Thyroid gland (tissue), 4 donors: ENCODE data around the gene THBS3. TPM values are rescaled to one million over a fixed set of nuclear protein-coding genes. Genes with fewer than 3 reads are reported as not detected.
"Not testable (repeated sequence)": the region's sequence is repeated elsewhere in the genome, so short reads cannot be mapped to it uniquely, and the experiment has no call there.

Experiments
- DNase-seq, 2 donors: peaks; one replicate each; pipeline ENCODE4 v3.0.0-alpha.2; 2019
- H3K27ac ChIP-seq, 3 donors: fragments of 200-600 bp; sonication (generic); 1 replicate in 2 of 3; 2 replicates in 1 of 3; pipeline ENCODE4 v1.5.1; 2016 to 2019; ENCODE audit warnings: mild to moderate bottlenecking in 1 of 3, moderate library complexity in 1 of 3
- H3K27me3 ChIP-seq: fragments of 200-600 bp; sonication (generic); one replicate; pipeline ENCODE4 v1.5.1; 2019
- H3K36me3 ChIP-seq, 2 donors: fragments of 200-600 bp; sonication (generic); one replicate each; pipeline ENCODE4 v1.5.1; 2016 to 2019
- H3K4me1 ChIP-seq, 2 donors: fragments of 200-600 bp; sonication (generic); one replicate each; pipeline ENCODE4 v1.5.1; 2017 to 2019
- H3K4me3 ChIP-seq, 3 donors: fragments of 200-600 bp; sonication (generic); replicated peaks in 1 of 3; 1 replicate in 2 of 3; 2 replicates in 1 of 3; pipeline ENCODE4 v1.5.1; 2016; ENCODE audit warnings: mild to moderate bottlenecking in 1 of 3
- H3K9me3 ChIP-seq: fragments of 200-600 bp; sonication (generic); one replicate; pipeline ENCODE4 v1.5.1; 2017
- CTCF ChIP-seq, 6 experiments: fragments of 200-600 bp in 3 of 6; fragments of 450-650 bp in 3 of 6; sonication (generic) in 3 of 6; IDR thresholded peaks; one replicate each; pipeline ENCODE4 v1.5.1; 2016 to 2019; ENCODE audit warnings: antibody characterized with exemption in 6 of 6, mild to moderate bottlenecking in 2 of 6, inconsistent platforms in 1 of 6, moderate library complexity in 1 of 6
- POLR2A ChIP-seq, 2 donors: fragments of 450-650 bp; IDR thresholded peaks; one replicate each; pipeline ENCODE4 v1.6.1; 2017; ENCODE audit warnings: antibody characterized with exemption in 2 of 2, mild to moderate bottlenecking in 2 of 2, moderate library complexity in 1 of 2
- WGBS, 2 donors: methylation state at CpG; one replicate each; pipeline ENCODE4 v1.1.5; 2017; 5-methylcytosine and 5-hydroxymethylcytosine counted together
- intact Hi-C: fragments of 100-400 bp; cut with DNase I; formaldehyde crosslinking; loops from one replicate; pipeline ENCODE4 v1.15.1; 2023
- total RNA-seq, 4 donors: library from RNA; depleted of rRNA; stranded (reverse); fragments of >200 nt; gene quantifications; one replicate each; pipeline ENCODE4 v1.2.3, GENCODE V29; 2016

The THBS3 gene
- total RNA-seq, 4 donors from 2014 or later: 8.5 to 25.7 (median 18.2) TPM

- H3K4me1 ChIP-seq: peaks cover 14 to 23% of the 10 kb centered on the region in 2 donors
- H3K36me3 ChIP-seq: peaks cover 0 to 4% of the 10 kb centered on the region in 2 donors
- H3K9me3 ChIP-seq: no peaks in the 10 kb centered on the region
- peak overlapping the region in 1 of 3 donors; percentile 18 for H3K4me3 ChIP-seq
- TF ChIP-seq POLR2A (IDR thresholded peaks at IDR 0.05): no peak
- no peak for TF ChIP-seq CTCF (IDR thresholded peaks at IDR 0.05)
- no peaks in the 10 kb centered on the region for H3K27me3 ChIP-seq
- intact Hi-C loops: loop anchor here (5.0 kb wide), 1 partner anchor 342 kb away; no protein-coding TSS in a partner anchor
- WGBS, 2 donors: 43% methylated on average over 4 of the region's 28 CpGs; no CpG with 5 or more reads in 1 of the 2 donors
- no peak for DNase-seq
- no peak overlapping the region for H3K27ac ChIP-seq
These were observed 42.5 kb upstream of the THBS3 start for GRCh38 chr1:155250246-155250632.

- TF ChIP-seq CTCF (IDR thresholded peaks at IDR 0.05) (no peak), POLR2A (IDR thresholded peaks at IDR 0.05) (no peak)
- Histone ChIP-seq H3K9me3 (no peaks in the 10 kb centered on the region), H3K36me3 (peaks cover 0 to 4% of the 10 kb centered on the region in 2 donors), H3K27ac (no peak overlapping the region), H3K4me3 (no peak overlapping the region), H3K4me1 (peaks cover 17 to 25% of the 10 kb centered on the region in 2 donors), H3K27me3 (no peaks in the 10 kb centered on the region)
- no peak for DNase-seq
- 93 to 94% methylated on average over 18 to 26 of the region's 26 CpGs for WGBS, 2 donors
- intact Hi-C loops: no loop called here
These were observed 40.2 kb upstream of the THBS3 start for GRCh38 chr1:155247667-155248553.

DNA sequence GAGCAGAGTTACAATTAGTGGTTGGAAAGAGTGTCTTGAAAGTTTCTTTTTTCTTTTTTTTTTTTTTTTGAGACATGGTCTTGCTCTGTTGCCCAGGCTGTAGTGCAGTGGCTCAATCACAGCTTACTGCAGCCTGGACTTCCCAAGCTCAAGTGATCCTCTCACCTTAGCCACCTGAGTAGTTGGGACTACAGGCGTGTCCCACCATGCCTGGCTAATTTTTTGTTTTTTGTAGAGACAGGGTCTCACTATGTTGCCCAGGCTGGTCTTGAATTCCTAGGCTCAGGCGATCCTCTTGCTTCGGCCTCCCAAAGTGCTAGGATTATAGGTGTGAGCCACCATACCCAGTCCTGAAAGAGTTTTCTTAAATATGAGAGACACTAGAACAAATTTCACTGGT lies 39.1 kb upstream of the THBS3 start:
- H3K36me3 ChIP-seq, DNase-seq, H3K27me3 ChIP-seq, intact Hi-C loops, H3K4me3 ChIP-seq, H3K9me3 ChIP-seq, H3K27ac ChIP-seq: not testable (repeated sequence)
- H3K4me1 ChIP-seq: peaks cover 20 to 29% of the 10 kb centered on the region in 2 donors
- 94 to 95% methylated on average over 3 of the region's 3 CpGs for WGBS, 2 donors

GRCh38 chr1:155245163-155245524 lies 37.4 kb upstream of the THBS3 start:
- Histone ChIP-seq H3K4me1 (peaks cover 16 to 28% of the 10 kb centered on the region in 2 donors), H3K4me3 (peak overlapping the region in 1 of 3 donors; percentile 35), H3K36me3 (peaks cover 0 to 4% of the 10 kb centered on the region in 2 donors), H3K27ac (peak overlapping the region; percentile 80 to 92 (median 81)), H3K27me3 (no peaks in the 10 kb centered on the region), H3K9me3 (no peaks in the 10 kb centered on the region)
- no peak for DNase-seq
- intact Hi-C loops: no loop called here
- 65 to 67% methylated on average over 8 of the region's 8 CpGs for WGBS, 2 donors
- TF ChIP-seq POLR2A (IDR thresholded peaks at IDR 0.05) (no peak), CTCF (IDR thresholded peaks at IDR 0.05) (no peak)

- H3K27me3 ChIP-seq: no peaks in the 10 kb centered on the region
- no peaks in the 10 kb centered on the region for H3K9me3 ChIP-seq
- H3K27ac ChIP-seq: peak overlapping the region; percentile 80 to 92 (median 81)
- peaks cover 15 to 27% of the 10 kb centered on the region in 2 donors for H3K4me1 ChIP-seq
- WGBS, 2 donors: 0 to 1% methylated on average over 52 to 53 of the region's 53 CpGs
- H3K36me3 ChIP-seq: peaks cover 0 to 4% of the 10 kb centered on the region in 2 donors
- H3K4me3 ChIP-seq: peak overlapping the region in 2 of 3 donors; percentile 35 to 37
- peak; percentile 98 for DNase-seq
- intact Hi-C loops: loop anchor here (5.0 kb wide), 1 partner anchor 37 kb away; the partner anchor contains the start of genes MTX1 and THBS3
- TF ChIP-seq CTCF (IDR thresholded peaks at IDR 0.05) (peak in 5 of 6 experiments; percentile 58 to 95 (median 89)), POLR2A (IDR thresholded peaks at IDR 0.05) (peak; percentile 54 to 89)
These were observed 36.9 kb upstream of the THBS3 start for GRCh38 chr1:155244368-155245162.
